ENCODE data around the gene CECR2.

GRCh38 chr22:17366329-17366728 lies 2.9 kb upstream of the CECR2 start:
- TF ChIP-seq TAF1 (IDR thresholded peaks at IDR 0.05; ENCODE audit: borderline replicate concordance, insufficient read depth, low read length) (no peak), POLR2AphosphoS5 (IDR thresholded peaks at IDR 0.05; ENCODE audit: low read depth, low read length) (no peak), REST (IDR thresholded peaks at IDR 0.05; ENCODE audit: insufficient read depth in 1 of 2, low read depth in 2 of 2, low read length in 2 of 2) (no peak)

Measured in PFSK-1 (cell line).